Astrocyte (in vitro differentiated cells and primary cell): ENCODE measurements around the gene FAP. TPM values are rescaled to one million over a fixed set of nuclear protein-coding genes. Genes with fewer than 3 reads are reported as not detected.
A peak's percentile ranks its signal among the peaks of the same experiment; 100 is the strongest.

Source experiments
- DNase-seq: peaks from one replicate; pipeline ENCODE4 v3.0.0-alpha.2; 2010; ENCODE audit warnings: low read depth
- FAIRE-seq: peaks from 2 replicates; lab custom pipeline; 2011; peaks lifted over from hg19 to GRCh38; lab: Jason Lieb, UNC
- H2AFZ ChIP-seq: 2 replicates; pipeline ENCODE4 v1.6.0; 2012; ENCODE audit warnings: low read depth, low read length, inconsistent platforms
- H3K27ac ChIP-seq: 2 replicates; pipeline ENCODE4 v1.5.1; 2011; ENCODE audit warnings: low read depth, low read length, inconsistent platforms
- H3K27me3 ChIP-seq: 2 replicates; pipeline ENCODE4 v1.6.0; 2011; ENCODE audit warnings: low read length, inconsistent platforms; ENCODE audit not compliant: insufficient read depth
- H3K36me3 ChIP-seq: 2 replicates; pipeline ENCODE4 v1.5.1; 2011; ENCODE audit warnings: low read length, inconsistent platforms; ENCODE audit not compliant: insufficient read depth
- H3K4me1 ChIP-seq: 2 replicates; pipeline ENCODE4 v1.5.1; 2011; ENCODE audit warnings: low read length, inconsistent platforms; ENCODE audit not compliant: insufficient read depth
- H3K4me2 ChIP-seq: 2 replicates; pipeline ENCODE4 v1.6.0; 2012; ENCODE audit warnings: low read length, inconsistent platforms
- H3K4me3 ChIP-seq: 2 replicates; pipeline ENCODE4 v1.5.1; 2011; ENCODE audit warnings: low read depth, mild to moderate bottlenecking, low read length, inconsistent platforms; ENCODE audit not compliant: insufficient read depth
- H3K79me2 ChIP-seq: 2 replicates; pipeline ENCODE4 v1.6.0; 2012; ENCODE audit warnings: mild to moderate bottlenecking, low read length, inconsistent platforms; ENCODE audit not compliant: insufficient read depth
- H3K9ac ChIP-seq: 2 replicates; pipeline ENCODE4 v1.6.0; 2012; ENCODE audit warnings: mild to moderate bottlenecking, low read length, inconsistent platforms
- H3K9me3 ChIP-seq: 2 replicates; pipeline ENCODE4 v1.5.1; 2012; ENCODE audit warnings: low read depth, mild to moderate bottlenecking, low read length, inconsistent platforms; ENCODE audit not compliant: insufficient read depth
- H4K20me1 ChIP-seq: 2 replicates; pipeline ENCODE4 v1.6.0; 2012; ENCODE audit warnings: low read length, inconsistent platforms; ENCODE audit not compliant: insufficient read depth
- H3K27ac Mint-ChIP-seq: one replicate; pipeline ENCODE4 v1.8.0; 2021; ENCODE audit warnings: mild to moderate bottlenecking, mixed read lengths; ENCODE audit not compliant: unreplicated experiment
- H3K27me3 Mint-ChIP-seq: one replicate; pipeline ENCODE4 v1.8.0; 2021; ENCODE audit warnings: low read depth, mixed read lengths; ENCODE audit not compliant: unreplicated experiment
- H3K36me3 Mint-ChIP-seq: one replicate; pipeline ENCODE4 v1.8.0; 2021; ENCODE audit warnings: low read depth, mixed read lengths; ENCODE audit not compliant: unreplicated experiment
- H3K4me1 Mint-ChIP-seq: one replicate; pipeline ENCODE4 v1.8.0; 2021; ENCODE audit warnings: low read depth, mixed read lengths; ENCODE audit not compliant: unreplicated experiment
- H3K4me3 Mint-ChIP-seq: one replicate; pipeline ENCODE4 v1.8.0; 2021; ENCODE audit warnings: mild to moderate bottlenecking, moderate library complexity, mixed read lengths; ENCODE audit not compliant: unreplicated experiment
- H3K9me3 Mint-ChIP-seq: one replicate; pipeline ENCODE4 v1.8.0; 2021; ENCODE audit warnings: mild to moderate bottlenecking, mixed read lengths; ENCODE audit not compliant: unreplicated experiment
- EZH2 ChIP-seq: IDR thresholded peaks from 2 replicates; pipeline ENCODE4 v1.6.1; 2012; ENCODE audit warnings: mild to moderate bottlenecking, low read length, inconsistent platforms; ENCODE audit not compliant: insufficient read depth
- total RNA-seq: library from RNA; stranded (reverse); gene quantifications from 2 replicates; pipeline ENCODE4 v1.2.1, GENCODE V29; 2021
- TF ChIP-seq, protein P1 (sequence below): IDR thresholded peaks from 2 replicates; pipeline ENCODE4 v1.5.1; 2011; ENCODE audit warnings: low read depth, mild to moderate bottlenecking, inconsistent platforms, low read length, moderate library complexity; ENCODE audit not compliant: insufficient read depth

FAP gene
- total RNA-seq, 1 donor from 2014 or later = 1.3 TPM

DNA sequence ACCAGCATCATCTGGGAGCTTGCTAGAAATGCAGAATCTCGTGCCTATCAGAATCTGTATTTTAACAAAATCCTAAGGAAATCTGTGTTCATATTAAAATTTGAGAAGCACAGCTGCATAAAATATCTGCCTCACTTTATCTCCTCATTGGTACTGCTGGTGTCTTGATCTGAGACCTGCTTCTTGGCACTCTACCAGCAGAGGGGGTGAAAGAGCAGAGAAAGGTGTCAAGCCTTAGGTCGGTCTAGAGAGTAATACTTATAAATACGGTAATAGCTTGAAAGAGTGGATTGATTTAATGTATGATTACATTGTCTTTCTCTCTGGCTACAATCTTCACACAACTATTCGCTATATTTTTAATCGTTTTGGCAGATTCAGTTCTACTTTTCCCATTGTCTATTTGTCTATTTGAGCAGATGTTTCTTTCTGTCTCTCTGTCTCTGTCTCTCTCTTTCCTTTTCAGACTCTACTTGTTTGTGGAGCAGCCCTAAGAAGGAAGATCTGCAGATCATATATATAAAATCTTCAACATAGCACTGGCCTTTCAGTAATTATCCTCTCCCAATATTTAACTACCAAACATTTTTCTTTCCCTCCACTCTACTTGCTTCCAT lies 89.5 kb downstream of the FAP start:
- Mint-ChIP-seq H3K4me3 (no peak overlapping the region), H3K9me3 (no peaks in the 10 kb centered on the region), H3K27me3 (no peaks in the 10 kb centered on the region), H3K36me3 (no peaks in the 10 kb centered on the region), H3K4me1 (peaks cover 4% of the 10 kb centered on the region), H3K27ac (no peak overlapping the region)
- H3K9me3 ChIP-seq = no peaks in the 10 kb centered on the region
- no peak overlapping the region for H3K27ac ChIP-seq
- no peak overlapping the region for H3K4me3 ChIP-seq
- no peaks in the 10 kb centered on the region for H3K79me2 ChIP-seq
- FAIRE-seq (peak; percentile 26), DNase-seq (peak; percentile 20)
- H3K36me3 ChIP-seq = no peaks in the 10 kb centered on the region
- H3K27me3 ChIP-seq = no peaks in the 10 kb centered on the region
- TF ChIP-seq EZH2 = no peak
- TF ChIP-seq, protein P1, sequence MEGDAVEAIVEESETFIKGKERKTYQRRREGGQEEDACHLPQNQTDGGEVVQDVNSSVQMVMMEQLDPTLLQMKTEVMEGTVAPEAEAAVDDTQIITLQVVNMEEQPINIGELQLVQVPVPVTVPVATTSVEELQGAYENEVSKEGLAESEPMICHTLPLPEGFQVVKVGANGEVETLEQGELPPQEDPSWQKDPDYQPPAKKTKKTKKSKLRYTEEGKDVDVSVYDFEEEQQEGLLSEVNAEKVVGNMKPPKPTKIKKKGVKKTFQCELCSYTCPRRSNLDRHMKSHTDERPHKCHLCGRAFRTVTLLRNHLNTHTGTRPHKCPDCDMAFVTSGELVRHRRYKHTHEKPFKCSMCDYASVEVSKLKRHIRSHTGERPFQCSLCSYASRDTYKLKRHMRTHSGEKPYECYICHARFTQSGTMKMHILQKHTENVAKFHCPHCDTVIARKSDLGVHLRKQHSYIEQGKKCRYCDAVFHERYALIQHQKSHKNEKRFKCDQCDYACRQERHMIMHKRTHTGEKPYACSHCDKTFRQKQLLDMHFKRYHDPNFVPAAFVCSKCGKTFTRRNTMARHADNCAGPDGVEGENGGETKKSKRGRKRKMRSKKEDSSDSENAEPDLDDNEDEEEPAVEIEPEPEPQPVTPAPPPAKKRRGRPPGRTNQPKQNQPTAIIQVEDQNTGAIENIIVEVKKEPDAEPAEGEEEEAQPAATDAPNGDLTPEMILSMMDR = peak; percentile 65
- H3K4me1 ChIP-seq = no peaks in the 10 kb centered on the region
- H4K20me1 ChIP-seq = no peaks in the 10 kb centered on the region
- no peak overlapping the region for H2AFZ ChIP-seq
- H3K9ac ChIP-seq = no peak overlapping the region
- no peak overlapping the region for H3K4me2 ChIP-seq

DNA sequence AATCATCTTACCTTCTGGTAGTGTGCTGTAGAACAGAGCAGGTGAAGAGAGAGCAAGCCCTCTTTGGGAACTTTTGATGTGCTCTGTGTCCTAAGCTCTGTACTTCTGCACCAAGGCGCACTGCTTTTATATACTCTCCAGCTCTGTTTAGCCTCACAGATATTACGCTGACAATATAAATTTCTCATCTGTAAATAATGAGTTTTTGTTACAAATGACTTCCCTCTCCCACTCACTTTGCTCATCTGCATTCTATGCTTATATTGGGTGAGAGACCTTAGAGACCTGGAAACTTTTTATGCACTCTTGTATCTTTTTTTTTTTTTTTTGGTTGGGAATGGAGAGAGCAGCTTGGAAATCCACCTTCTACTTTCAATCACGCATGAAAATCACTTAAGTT lies 91.1 kb downstream of the FAP start, which contains the start of gene GCG:
TSS of gene GCG (minus strand) at position 101 of the 400 bp plus-strand sequence. CDS start 3,069 bp downstream, outside the sequence.
- Histone ChIP-seq H3K27ac (no peak within 1 kb of the TSS), H3K4me3 (no peak within 1 kb of the TSS), H3K36me3 (no peaks in the 10 kb centered on the region), H3K27me3 (no peaks in the 10 kb centered on the region), H3K9me3 (no peaks in the 10 kb centered on the region), H3K4me2 (no peak within 1 kb of the TSS), H3K79me2 (no peaks in the 10 kb centered on the region), H3K9ac (no peak within 1 kb of the TSS), H4K20me1 (no peaks in the 10 kb centered on the region), H3K4me1 (no peaks in the 10 kb centered on the region), H2AFZ (no peak within 1 kb of the TSS)
- DNase-seq (no peak), FAIRE-seq (no peak)
- no peak within 1 kb of the TSS for H3K27ac Mint-ChIP-seq
- H3K36me3 Mint-ChIP-seq = no peaks in the 10 kb centered on the region
- no peaks in the 10 kb centered on the region for H3K27me3 Mint-ChIP-seq
- no peaks in the 10 kb centered on the region for H3K9me3 Mint-ChIP-seq
- TF ChIP-seq, protein P1 = no peak
- no peak for TF ChIP-seq EZH2
- H3K4me3 Mint-ChIP-seq = no peak within 1 kb of the TSS
- peaks cover 5% of the 10 kb centered on the region for H3K4me1 Mint-ChIP-seq

DNA sequence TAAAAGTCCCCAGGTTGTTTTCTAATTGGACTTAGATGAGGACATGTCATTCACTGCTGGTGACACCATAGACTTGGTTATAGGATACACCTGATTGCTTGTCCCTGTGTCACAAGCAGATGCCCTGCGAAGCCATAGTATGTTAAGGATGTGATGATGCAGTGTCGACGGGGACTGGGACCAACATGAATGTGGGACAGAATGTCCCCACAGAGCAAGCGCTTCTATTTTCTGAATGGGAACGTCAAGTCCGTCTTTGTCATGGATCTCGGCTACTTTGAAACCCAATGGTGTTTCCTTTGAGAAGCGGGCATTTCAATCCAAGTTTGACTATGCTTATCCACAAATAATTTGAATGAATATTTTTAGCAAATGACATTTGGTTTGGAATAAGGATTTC lies 93.3 kb downstream of the FAP start:
- Histone ChIP-seq H3K4me1 (no peaks in the 10 kb centered on the region), H4K20me1 (no peaks in the 10 kb centered on the region), H3K9ac (no peak overlapping the region), H3K36me3 (no peaks in the 10 kb centered on the region), H2AFZ (no peak overlapping the region), H3K27ac (no peak overlapping the region), H3K27me3 (no peaks in the 10 kb centered on the region), H3K79me2 (no peaks in the 10 kb centered on the region), H3K4me2 (no peak overlapping the region), H3K9me3 (no peaks in the 10 kb centered on the region), H3K4me3 (no peak overlapping the region)
- Mint-ChIP-seq H3K4me3 (no peak overlapping the region), H3K27me3 (no peaks in the 10 kb centered on the region), H3K4me1 (peaks cover 14% of the 10 kb centered on the region), H3K9me3 (no peaks in the 10 kb centered on the region), H3K27ac (no peak overlapping the region), H3K36me3 (no peaks in the 10 kb centered on the region)
- no peak for TF ChIP-seq EZH2
- TF ChIP-seq, protein P1 = no peak
- FAIRE-seq (no peak), DNase-seq (no peak)
